CD4-positive, alpha-beta T cell (primary cell): ENCODE measurements around the gene ATP2A1. TPM values are rescaled to one million over a fixed set of nuclear protein-coding genes. Genes with fewer than 3 reads are reported as not detected.

Source experiments
- ATAC-seq: fragments of 200-7000 bp; cut with Tn5 transposase; one replicate; pipeline ENCODE4 v1.10.0; 2022; ENCODE audit warnings: mild to moderate bottlenecking; ENCODE audit not compliant: poor library complexity
- CTCF ChIA-PET: fragments of 350-600 bp; sonication (Branson Sonifier 250); formaldehyde crosslinking; loops from one replicate; lab custom pipeline; 2021; ENCODE audit warnings: antibody characterized with exemption, inconsistent platforms; lab: Charles Lee
- POLR2A ChIA-PET: fragments of 350-600 bp; sonication (Branson Sonifier 250); formaldehyde crosslinking; loops from one replicate; lab custom pipeline; 2021; ENCODE audit warnings: antibody characterized with exemption, inconsistent platforms; lab: Charles Lee
- DNase-seq, 14 experiments: peaks; one replicate each; pipeline ENCODE4 v3.0.0-alpha.2; 2013 to 2020; ENCODE audit warnings: mixed read lengths in 2 of 14
- H3K27ac ChIP-seq, 2 donors: one replicate each; pipeline versions ENCODE4 v1.5.1 to v1.7.0; 2013; ENCODE audit warnings: low read length in 2 of 2, low read depth in 1 of 2, mild to moderate bottlenecking in 1 of 2
- H3K27me3 ChIP-seq, 2 experiments: 1 replicate in 1 of 2; 2 replicates in 1 of 2; pipeline versions ENCODE4 v1.6.1 to v1.7.0; 2013; ENCODE audit warnings: low read length in 2 of 2, control low read depth in 1 of 2, mild to moderate bottlenecking in 1 of 2, moderate library complexity in 1 of 2; ENCODE audit not compliant: insufficient read depth in 2 of 2, control insufficient read depth in 1 of 2
- H3K36me3 ChIP-seq: one replicate; pipeline ENCODE4 v1.6.1; 2013; ENCODE audit warnings: low read length, control low read depth; ENCODE audit not compliant: insufficient read depth
- H3K4me1 ChIP-seq: one replicate; pipeline ENCODE4 v1.6.1; 2013; ENCODE audit warnings: low read length, control low read depth; ENCODE audit not compliant: insufficient read depth
- H3K4me3 ChIP-seq: one replicate; pipeline ENCODE4 v1.5.1; 2013; ENCODE audit warnings: mild to moderate bottlenecking, low read length, moderate library complexity
- H3K9me3 ChIP-seq, 2 experiments: 1 replicate in 1 of 2; 2 replicates in 1 of 2; pipeline versions ENCODE4 v1.6.1 to v1.7.0; 2013; ENCODE audit warnings: low read length in 2 of 2, mild to moderate bottlenecking in 2 of 2, control low read depth in 1 of 2, moderate library complexity in 1 of 2; ENCODE audit not compliant: control insufficient read depth in 1 of 2, insufficient read depth in 1 of 2
- H3K27ac Mint-ChIP-seq: one replicate; pipeline ENCODE4 v1.8.0; 2020; ENCODE audit warnings: mixed read lengths
- H3K27me3 Mint-ChIP-seq: one replicate; pipeline ENCODE4 v1.8.0; 2021; ENCODE audit warnings: mixed read lengths
- H3K36me3 Mint-ChIP-seq: one replicate; pipeline ENCODE4 v1.8.0; 2021; ENCODE audit warnings: low read depth, mixed read lengths
- H3K4me1 Mint-ChIP-seq: one replicate; pipeline ENCODE4 v1.8.0; 2021; ENCODE audit warnings: low read depth, mixed read lengths
- H3K4me3 Mint-ChIP-seq: one replicate; pipeline ENCODE4 v1.8.0; 2020; ENCODE audit warnings: mild to moderate bottlenecking, mixed read lengths
- H3K9me3 Mint-ChIP-seq: one replicate; pipeline ENCODE4 v1.8.0; 2020; ENCODE audit warnings: mixed read lengths
- intact Hi-C, 2 experiments: fragments of 100-400 bp; cut with DNase I in 1 of 2; cut with micrococcal nuclease in 1 of 2; formaldehyde crosslinking; loops; one replicate each; pipeline versions ENCODE4 v1.15.1 to v1.9.0; 2023 to 2025; cut with DNase I, micrococcal nuclease
- total RNA-seq, 174 experiments: library from RNA in 2 of 174; stranded (reverse) in 2 of 174; gene quantifications; one replicate each; pipeline ENCODE4 v1.2.3 and lab custom pipeline; 2021 to 2026
- TF ChIP-seq, protein P1 (sequence below): fragments of 200-600 bp; IDR thresholded peaks from one replicate; pipeline ENCODE4 v1.8.0; 2022; ENCODE audit warnings: antibody characterized with exemption, mild to moderate bottlenecking

Gene ATP2A1
- total RNA-seq, 2 experiments from 2014 or later: 0.56 to 0.77 TPM

DNA sequence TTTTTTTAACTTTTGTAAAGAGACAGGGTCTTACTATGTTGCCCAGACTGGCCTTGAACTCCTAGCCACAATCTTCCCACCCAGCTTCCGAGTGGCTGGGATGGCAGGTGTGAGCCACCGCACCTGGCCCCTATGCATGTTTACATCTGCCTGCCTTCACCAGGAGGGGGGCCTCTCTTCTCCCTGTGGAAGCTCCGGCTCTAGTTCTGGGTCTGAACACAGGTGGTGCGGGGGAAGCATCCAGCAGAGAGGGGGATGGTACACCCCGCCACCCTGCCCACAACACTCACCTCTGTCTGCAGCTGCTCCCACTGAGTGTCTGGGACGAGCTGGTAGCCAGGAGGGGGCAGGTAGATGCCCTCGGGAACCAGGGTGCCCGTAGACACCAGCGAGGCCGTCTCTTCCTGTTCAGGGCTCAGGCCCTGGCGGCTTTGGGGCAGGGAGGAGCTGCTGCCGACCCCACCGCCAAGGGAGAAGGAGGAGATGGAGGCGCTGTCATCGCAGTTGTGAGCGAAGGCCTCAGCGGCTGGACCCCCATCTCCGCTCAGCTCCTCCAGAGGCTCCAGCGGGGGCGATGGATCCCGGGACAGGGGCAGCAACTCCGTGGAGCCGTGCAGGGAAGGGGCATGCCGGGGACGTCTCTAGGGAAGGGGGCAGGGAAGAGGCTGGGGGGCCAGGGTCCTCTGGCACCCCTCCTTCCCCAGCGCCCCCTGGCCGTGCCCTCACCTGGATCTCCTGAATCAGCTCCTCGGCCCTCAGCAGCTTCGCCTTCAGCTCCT lies 35.8 kb downstream of the ATP2A1 start:
- POLR2A ChIA-PET: no interaction called here
- Mint-ChIP-seq H3K4me1 (no peaks in the 10 kb centered on the region), H3K27ac (no peak overlapping the region), H3K36me3 (peaks cover 43% of the 10 kb centered on the region), H3K27me3 (no peaks in the 10 kb centered on the region), H3K4me3 (no peak overlapping the region), H3K9me3 (no peaks in the 10 kb centered on the region)
- Histone ChIP-seq H3K27me3 (no peaks in the 10 kb centered on the region), H3K4me3 (no peak overlapping the region), H3K4me1 (no peaks in the 10 kb centered on the region), H3K36me3 (peaks cover 41% of the 10 kb centered on the region), H3K27ac (no peak overlapping the region), H3K9me3 (no peaks in the 10 kb centered on the region)
- DNase-seq (no peak), ATAC-seq (no peak)
- TF ChIP-seq, protein P1, sequence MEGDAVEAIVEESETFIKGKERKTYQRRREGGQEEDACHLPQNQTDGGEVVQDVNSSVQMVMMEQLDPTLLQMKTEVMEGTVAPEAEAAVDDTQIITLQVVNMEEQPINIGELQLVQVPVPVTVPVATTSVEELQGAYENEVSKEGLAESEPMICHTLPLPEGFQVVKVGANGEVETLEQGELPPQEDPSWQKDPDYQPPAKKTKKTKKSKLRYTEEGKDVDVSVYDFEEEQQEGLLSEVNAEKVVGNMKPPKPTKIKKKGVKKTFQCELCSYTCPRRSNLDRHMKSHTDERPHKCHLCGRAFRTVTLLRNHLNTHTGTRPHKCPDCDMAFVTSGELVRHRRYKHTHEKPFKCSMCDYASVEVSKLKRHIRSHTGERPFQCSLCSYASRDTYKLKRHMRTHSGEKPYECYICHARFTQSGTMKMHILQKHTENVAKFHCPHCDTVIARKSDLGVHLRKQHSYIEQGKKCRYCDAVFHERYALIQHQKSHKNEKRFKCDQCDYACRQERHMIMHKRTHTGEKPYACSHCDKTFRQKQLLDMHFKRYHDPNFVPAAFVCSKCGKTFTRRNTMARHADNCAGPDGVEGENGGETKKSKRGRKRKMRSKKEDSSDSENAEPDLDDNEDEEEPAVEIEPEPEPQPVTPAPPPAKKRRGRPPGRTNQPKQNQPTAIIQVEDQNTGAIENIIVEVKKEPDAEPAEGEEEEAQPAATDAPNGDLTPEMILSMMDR: no peak
- CTCF ChIA-PET: no interaction called here
- intact Hi-C loops: no loop called here

DNA sequence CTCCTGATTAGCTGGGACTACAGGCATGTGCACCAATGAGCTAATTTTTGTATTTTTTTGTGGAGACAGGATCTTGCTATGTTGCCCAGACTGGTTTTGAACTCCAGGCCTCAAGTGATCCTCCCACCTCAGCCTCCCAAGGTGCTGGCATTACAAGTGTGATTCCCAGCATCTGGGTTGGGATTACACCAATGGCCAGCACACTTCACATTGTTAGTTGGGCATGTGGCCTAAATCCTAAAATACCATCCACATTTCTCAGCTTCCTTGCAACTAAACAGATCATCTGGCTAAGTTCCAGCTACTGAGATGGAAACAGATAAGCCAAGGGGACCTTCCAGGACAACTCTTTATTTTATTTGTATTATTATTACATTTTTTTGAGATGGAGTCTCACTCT lies 36.9 kb downstream of the ATP2A1 start:
- DNase-seq: no peak
- H3K9me3 ChIP-seq: no peaks in the 10 kb centered on the region
- H3K4me3 ChIP-seq: no peak overlapping the region
- H3K4me1 ChIP-seq: no peaks in the 10 kb centered on the region
- no peak overlapping the region for H3K27ac Mint-ChIP-seq
- TF ChIP-seq, protein P1: no peak
- peaks cover 49% of the 10 kb centered on the region for H3K36me3 ChIP-seq
- CTCF ChIA-PET: no interaction called here
- no peak overlapping the region for H3K4me3 Mint-ChIP-seq
- no peaks in the 10 kb centered on the region for H3K4me1 Mint-ChIP-seq
- H3K9me3 Mint-ChIP-seq: no peaks in the 10 kb centered on the region
- H3K27me3 Mint-ChIP-seq: no peaks in the 10 kb centered on the region
- no peak overlapping the region for H3K27ac ChIP-seq
- no peaks in the 10 kb centered on the region for H3K27me3 ChIP-seq
- intact Hi-C loops: no loop called here
- POLR2A ChIA-PET: no interaction called here
- peaks cover 48% of the 10 kb centered on the region for H3K36me3 Mint-ChIP-seq
- no peak for ATAC-seq

DNA sequence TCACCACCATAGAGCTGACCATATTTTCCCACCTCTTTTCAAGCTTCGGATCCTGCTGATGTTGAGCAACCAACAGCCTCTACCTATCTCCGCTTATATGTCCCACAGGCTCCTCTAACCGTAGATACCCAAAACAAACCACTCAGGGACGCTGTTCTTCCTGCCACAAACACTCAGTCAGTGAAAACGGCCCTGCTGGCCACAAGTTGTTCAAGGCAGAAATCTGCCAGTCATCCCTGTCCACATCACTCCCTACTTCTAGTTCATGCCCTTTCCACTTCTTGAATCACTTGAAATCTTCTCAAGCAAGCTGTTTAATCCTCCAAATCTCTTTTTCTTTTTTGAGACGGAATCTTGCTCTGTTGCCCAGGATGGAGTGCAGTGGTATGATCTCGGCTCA lies 38.8 kb downstream of the ATP2A1 start:
- Histone ChIP-seq H3K4me1 (no peaks in the 10 kb centered on the region), H3K27ac (no peak overlapping the region), H3K36me3 (peaks cover 56% of the 10 kb centered on the region), H3K9me3 (no peaks in the 10 kb centered on the region), H3K4me3 (no peak overlapping the region), H3K27me3 (no peaks in the 10 kb centered on the region)
- no peak for ATAC-seq
- no peak overlapping the region for H3K27ac Mint-ChIP-seq
- POLR2A ChIA-PET: interaction anchor here (0.6 to 1.0 kb wide), 2 partner anchors 28 to 33 kb away, joined by 3 to 5 read pairs; partner anchors contain the start of gene NFATC2IP
- peaks cover 49% of the 10 kb centered on the region for H3K36me3 Mint-ChIP-seq
- intact Hi-C loops: no loop called here
- no peaks in the 10 kb centered on the region for H3K4me1 Mint-ChIP-seq
- no peak overlapping the region for H3K4me3 Mint-ChIP-seq
- no peaks in the 10 kb centered on the region for H3K9me3 Mint-ChIP-seq
- no peaks in the 10 kb centered on the region for H3K27me3 Mint-ChIP-seq
- CTCF ChIA-PET: no interaction called here
- TF ChIP-seq, protein P1: no peak
- DNase-seq: no peak
